ENCODE results near the gene QSOX1. TPM values are rescaled to one million over a fixed set of nuclear protein-coding genes. Genes with fewer than 3 reads are reported as not detected.

QSOX1 gene
- total RNA-seq, 2 donors from 2014 or later = 395 to 450 TPM

GRCh38 chr1:180167721-180168467 lies 13.2 kb downstream of the QSOX1 start:
- H3K27ac ChIP-seq = peak overlapping the region; percentile 86
- TF ChIP-seq CTCF (IDR thresholded peaks at IDR 0.05) = no peak
- no peaks in the 10 kb centered on the region for H3K36me3 ChIP-seq
- peak overlapping the region in 1 of 2 donors; percentile 62 for H3K9ac ChIP-seq (ENCODE audit: low read depth in 2 of 2, low read length in 2 of 2)
- no peaks in the 10 kb centered on the region for H3K27me3 ChIP-seq
- peaks cover 26% of the 10 kb centered on the region for H3K4me1 ChIP-seq
- intact Hi-C loops (cut with DNase I) = no loop called here
- peak; percentile 94 for DNase-seq
- H3K4me3 ChIP-seq = no peak overlapping the region
- no peaks in the 10 kb centered on the region for H3K9me3 ChIP-seq

GRCh38 chr1:180168786-180169639 lies 14.3 kb downstream of the QSOX1 start:
- intact Hi-C loops (cut with DNase I) = no loop called here
- peak; percentile 89 for DNase-seq
- H3K4me1 ChIP-seq = peaks cover 26% of the 10 kb centered on the region
- H3K9ac ChIP-seq (ENCODE audit: low read depth in 2 of 2, low read length in 2 of 2) = peak overlapping the region in 1 of 2 donors; percentile 55
- no peak overlapping the region for H3K4me3 ChIP-seq
- no peaks in the 10 kb centered on the region for H3K36me3 ChIP-seq
- peak overlapping the region; percentile 86 for H3K27ac ChIP-seq
- no peaks in the 10 kb centered on the region for H3K9me3 ChIP-seq
- peak; percentile 44 for TF ChIP-seq CTCF (IDR thresholded peaks at IDR 0.05)
- no peaks in the 10 kb centered on the region for H3K27me3 ChIP-seq

- H3K4me1 ChIP-seq = peaks cover 26% of the 10 kb centered on the region
- H3K27ac ChIP-seq = peak overlapping the region; percentile 86
- no peak overlapping the region for H3K4me3 ChIP-seq
- TF ChIP-seq CTCF (IDR thresholded peaks at IDR 0.05) = no peak
- no peaks in the 10 kb centered on the region for H3K27me3 ChIP-seq
- H3K9me3 ChIP-seq = no peaks in the 10 kb centered on the region
- H3K9ac ChIP-seq (ENCODE audit: low read depth in 2 of 2, low read length in 2 of 2) = peak overlapping the region in 1 of 2 donors; percentile 55
- DNase-seq = peak; percentile 44
- intact Hi-C loops (cut with DNase I) = loop anchor here (10.0 kb wide), 1 partner anchor 105 kb away; no protein-coding TSS in a partner anchor
- H3K36me3 ChIP-seq = no peaks in the 10 kb centered on the region
Measured at GRCh38 chr1:180169640-180170195, 15.0 kb downstream of the QSOX1 start.

- Histone ChIP-seq H3K27me3 (no peaks in the 10 kb centered on the region), H3K9me3 (no peaks in the 10 kb centered on the region), H3K4me3 (no peak overlapping the region), H3K9ac (ENCODE audit: low read depth in 2 of 2, low read length in 2 of 2) (no peak overlapping the region), H3K4me1 (peaks cover 26% of the 10 kb centered on the region), H3K27ac (peak overlapping the region; percentile 86), H3K36me3 (no peaks in the 10 kb centered on the region)
- TF ChIP-seq CTCF (IDR thresholded peaks at IDR 0.05) = no peak
- DNase-seq = peak; percentile 66
- intact Hi-C loops (cut with DNase I) = loop anchor here (10.0 kb wide), 1 partner anchor 106 kb away; no protein-coding TSS in a partner anchor
Measured at GRCh38 chr1:180170546-180171151, 16.0 kb downstream of the QSOX1 start.

- Histone ChIP-seq H3K9me3 (no peaks in the 10 kb centered on the region), H3K27ac (no peak overlapping the region), H3K4me3 (no peak overlapping the region), H3K36me3 (no peaks in the 10 kb centered on the region), H3K27me3 (no peaks in the 10 kb centered on the region), H3K9ac (ENCODE audit: low read depth in 2 of 2, low read length in 2 of 2) (no peak overlapping the region), H3K4me1 (peaks cover 22% of the 10 kb centered on the region)
- no peak for DNase-seq
- no peak for TF ChIP-seq CTCF (IDR thresholded peaks at IDR 0.05)
- intact Hi-C loops (cut with DNase I) = loop anchor here (10.0 kb wide), 1 partner anchor 107 kb away; no protein-coding TSS in a partner anchor
Measured at GRCh38 chr1:180171691-180172090, 17.0 kb downstream of the QSOX1 start.
